ENCODE results near the gene IL33. TPM values are rescaled to one million over a fixed set of nuclear protein-coding genes. Genes with fewer than 3 reads are reported as not detected.

Gene IL33
- total RNA-seq, 1 experiment from 2014 or later, result not detected

- H3K4me3 ChIP-seq, result no peak overlapping the region
- H3K27ac ChIP-seq, result no peak overlapping the region
- H3K4me1 ChIP-seq (replicated peaks; ENCODE audit: insufficient read depth), result peaks cover 6% of the 10 kb centered on the region; the same call in 1 of the 2 replicates
- no peak overlapping the region for H2AFZ ChIP-seq
- no peak for TF ChIP-seq EZH2 (IDR thresholded peaks at IDR 0.05; ENCODE audit: low read depth)
- TF ChIP-seq CTCF (conservative IDR thresholded peaks at IDR 0.05), result no peak
- no TSS peak for BruUV-seq (replicated peaks)
- no peaks in the 10 kb centered on the region for H3K27me3 ChIP-seq (ENCODE audit: insufficient read depth, low read depth)
- H3K9me2 ChIP-seq (ENCODE audit: insufficient read depth), result no peaks in the 10 kb centered on the region
- no peaks in the 10 kb centered on the region for H4K20me1 ChIP-seq (ENCODE audit: insufficient read depth)
- H3K9me3 ChIP-seq (ENCODE audit: insufficient read depth, low read depth), result peaks cover 4% of the 10 kb centered on the region; the same call in 1 of the 2 replicates
- H3K36me3 ChIP-seq (ENCODE audit: low read depth), result no peaks in the 10 kb centered on the region
- ChIA-PET POLR2A (ENCODE audit: unreplicated experiment) (no interaction called here), CTCF (no interaction called here)
- intact Hi-C loops (cut with micrococcal nuclease; ENCODE audit: unreplicated experiment), result loop anchor here (10.0 kb wide), 1 partner anchor 90 kb away; no protein-coding TSS in a partner anchor
- H3K4me2 ChIP-seq, result no peak overlapping the region
- peaks cover 5% of the 10 kb centered on the region; the same call in 1 of the 2 replicates for H3F3A ChIP-seq (ENCODE audit: insufficient read depth, low read depth)
- H3K79me2 ChIP-seq (ENCODE audit: low read depth), result no peaks in the 10 kb centered on the region
- no peak for DNase-seq
Observed at GRCh38 chr9:6214903-6215302, 704 bp upstream of the IL33 start.

- no peaks in the 10 kb centered on the region for H4K20me1 ChIP-seq (ENCODE audit: insufficient read depth)
- CTCF ChIA-PET, result no interaction called here
Observed at GRCh38 chr9:6216002-6216401, 395 bp downstream of the IL33 start.

DNA sequence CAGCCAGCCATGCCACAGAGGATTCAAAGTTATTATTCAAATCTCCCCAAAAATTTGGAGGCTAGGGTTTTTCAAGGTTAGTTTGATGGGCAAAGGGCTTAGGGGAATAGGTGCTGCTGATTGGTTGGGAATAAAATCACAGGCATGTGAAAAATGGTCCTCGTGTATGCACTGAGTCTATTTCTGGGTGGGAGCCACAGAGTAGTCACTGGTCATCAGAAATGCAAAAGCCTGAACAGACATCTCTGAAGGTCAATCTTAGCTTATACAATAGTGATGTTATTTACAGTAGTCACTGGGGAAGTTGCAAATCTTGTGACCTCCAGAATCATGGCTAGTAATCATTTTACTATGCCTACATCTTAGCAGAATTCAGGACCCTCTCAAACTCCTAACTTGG is 1.3 kb downstream of the IL33 start:
- TF ChIP-seq CTCF (conservative IDR thresholded peaks at IDR 0.05), result no peak
- no peak for TF ChIP-seq EZH2 (IDR thresholded peaks at IDR 0.05; ENCODE audit: low read depth)
- no peak for DNase-seq
- no peaks in the 10 kb centered on the region for H4K20me1 ChIP-seq (ENCODE audit: insufficient read depth)
- intact Hi-C loops (cut with micrococcal nuclease; ENCODE audit: unreplicated experiment), result loop anchor here (10.0 kb wide), 1 partner anchor 88 kb away; no protein-coding TSS in a partner anchor
- no peak overlapping the region for H2AFZ ChIP-seq
- peaks cover 6% of the 10 kb centered on the region; the same call in 1 of the 2 replicates for H3K4me1 ChIP-seq (replicated peaks; ENCODE audit: insufficient read depth)
- no peak overlapping the region for H3K4me3 ChIP-seq
- ChIA-PET CTCF (no interaction called here), POLR2A (ENCODE audit: unreplicated experiment) (no interaction called here)
- no peaks in the 10 kb centered on the region for H3K36me3 ChIP-seq (ENCODE audit: low read depth)
- no peaks in the 10 kb centered on the region for H3K79me2 ChIP-seq (ENCODE audit: low read depth)
- BruUV-seq (replicated peaks), result no TSS peak
- H3K9me3 ChIP-seq (ENCODE audit: insufficient read depth, low read depth), result no peaks in the 10 kb centered on the region; the same call in 1 of the 2 replicates
- no peak overlapping the region for H3K27ac ChIP-seq
- H3K27me3 ChIP-seq (ENCODE audit: insufficient read depth, low read depth), result no peaks in the 10 kb centered on the region
- H3K4me2 ChIP-seq, result no peak overlapping the region
- no peaks in the 10 kb centered on the region for H3K9me2 ChIP-seq (ENCODE audit: insufficient read depth)
- H3F3A ChIP-seq (ENCODE audit: insufficient read depth, low read depth), result peaks cover 5% of the 10 kb centered on the region; the same call in 1 of the 2 replicates

More at GRCh38 chr9:6216002-6216401, 395 bp downstream of the IL33 start:
- Histone ChIP-seq H2AFZ (no peak overlapping the region), H3K4me1 (replicated peaks; ENCODE audit: insufficient read depth) (peaks cover 6% of the 10 kb centered on the region; the same call in 1 of the 2 replicates), H3K27me3 (ENCODE audit: insufficient read depth, low read depth) (no peaks in the 10 kb centered on the region), H3K9me3 (ENCODE audit: insufficient read depth, low read depth) (no peaks in the 10 kb centered on the region; the same call in 1 of the 2 replicates), H3K4me2 (no peak overlapping the region), H3K4me3 (no peak overlapping the region), H3F3A (ENCODE audit: insufficient read depth, low read depth) (peaks cover 5% of the 10 kb centered on the region; the same call in 1 of the 2 replicates), H3K36me3 (ENCODE audit: low read depth) (no peaks in the 10 kb centered on the region), H3K9me2 (ENCODE audit: insufficient read depth) (no peaks in the 10 kb centered on the region), H3K27ac (no peak overlapping the region), H3K79me2 (ENCODE audit: low read depth) (no peaks in the 10 kb centered on the region)
- TF ChIP-seq CTCF (conservative IDR thresholded peaks at IDR 0.05) (no peak), EZH2 (IDR thresholded peaks at IDR 0.05; ENCODE audit: low read depth) (no peak)
- no peak for DNase-seq
- POLR2A ChIA-PET (ENCODE audit: unreplicated experiment), result no interaction called here
- intact Hi-C loops (cut with micrococcal nuclease; ENCODE audit: unreplicated experiment), result loop anchor here (10.0 kb wide), 1 partner anchor 89 kb away; no protein-coding TSS in a partner anchor
- BruUV-seq (replicated peaks), result no TSS peak

All from PC-9 (cell line).